ENCODE results near the gene RNF123.

The RNF123 gene

GRCh38 chr3:49652903-49653415 is 36.4 kb upstream of the RNF123 start:
- Histone ChIP-seq H3K27me3 (ENCODE audit: control insufficient read depth, insufficient read depth, low read length) (no peaks in the 10 kb centered on the region), H3K4me3 (ENCODE audit: low read length) (no peak overlapping the region), H3K4me1 (ENCODE audit: control insufficient read depth, insufficient read depth, low read length) (no peaks in the 10 kb centered on the region), H3K36me3 (ENCODE audit: control insufficient read depth, insufficient read depth, low read length) (no peaks in the 10 kb centered on the region), H3K9ac (ENCODE audit: low read length) (no peak overlapping the region), H3K27ac (ENCODE audit: low read depth, low read length) (no peak overlapping the region)

- H3K4me3 ChIP-seq (ENCODE audit: low read length), result no peak overlapping the region
- H3K4me1 ChIP-seq (ENCODE audit: control insufficient read depth, insufficient read depth, low read length), result no peaks in the 10 kb centered on the region
- no peak overlapping the region for H3K27ac ChIP-seq (ENCODE audit: low read depth, low read length)
- H3K27me3 ChIP-seq (ENCODE audit: control insufficient read depth, insufficient read depth, low read length), result no peaks in the 10 kb centered on the region
- no peak overlapping the region for H3K9ac ChIP-seq (ENCODE audit: low read length)
- H3K36me3 ChIP-seq (ENCODE audit: control insufficient read depth, insufficient read depth, low read length), result no peaks in the 10 kb centered on the region
Measured at GRCh38 chr3:49653621-49654020, 35.7 kb upstream of the RNF123 start.

GRCh38 chr3:49654176-49654825 is 35.1 kb upstream of the RNF123 start:
- no peak overlapping the region for H3K4me3 ChIP-seq (ENCODE audit: low read length)
- no peaks in the 10 kb centered on the region for H3K36me3 ChIP-seq (ENCODE audit: control insufficient read depth, insufficient read depth, low read length)
- H3K27ac ChIP-seq (ENCODE audit: low read depth, low read length), result no peak overlapping the region
- no peak overlapping the region for H3K9ac ChIP-seq (ENCODE audit: low read length)
- no peaks in the 10 kb centered on the region for H3K4me1 ChIP-seq (ENCODE audit: control insufficient read depth, insufficient read depth, low read length)
- H3K27me3 ChIP-seq (ENCODE audit: control insufficient read depth, insufficient read depth, low read length), result no peaks in the 10 kb centered on the region

GRCh38 chr3:49654955-49655556 is 34.3 kb upstream of the RNF123 start:
- no peak overlapping the region for H3K27ac ChIP-seq (ENCODE audit: low read depth, low read length)
- H3K27me3 ChIP-seq (ENCODE audit: control insufficient read depth, insufficient read depth, low read length), result no peaks in the 10 kb centered on the region
- H3K4me3 ChIP-seq (ENCODE audit: low read length), result no peak overlapping the region
- no peaks in the 10 kb centered on the region for H3K4me1 ChIP-seq (ENCODE audit: control insufficient read depth, insufficient read depth, low read length)
- H3K36me3 ChIP-seq (ENCODE audit: control insufficient read depth, insufficient read depth, low read length), result no peaks in the 10 kb centered on the region
- H3K9ac ChIP-seq (ENCODE audit: low read length), result no peak overlapping the region

- Histone ChIP-seq H3K27me3 (ENCODE audit: control insufficient read depth, insufficient read depth, low read length) (no peaks in the 10 kb centered on the region), H3K4me3 (ENCODE audit: low read length) (no peak overlapping the region), H3K36me3 (ENCODE audit: control insufficient read depth, insufficient read depth, low read length) (no peaks in the 10 kb centered on the region), H3K4me1 (ENCODE audit: control insufficient read depth, insufficient read depth, low read length) (no peaks in the 10 kb centered on the region), H3K9ac (ENCODE audit: low read length) (no peak overlapping the region), H3K27ac (ENCODE audit: low read depth, low read length) (no peak overlapping the region)
Measured at GRCh38 chr3:49655731-49656285, 33.5 kb upstream of the RNF123 start.

GRCh38 chr3:49656541-49657112 is 32.7 kb upstream of the RNF123 start:
- Histone ChIP-seq H3K27me3 (ENCODE audit: control insufficient read depth, insufficient read depth, low read length) (no peaks in the 10 kb centered on the region), H3K4me3 (ENCODE audit: low read length) (no peak overlapping the region), H3K9ac (ENCODE audit: low read length) (no peak overlapping the region), H3K27ac (ENCODE audit: low read depth, low read length) (no peak overlapping the region), H3K36me3 (ENCODE audit: control insufficient read depth, insufficient read depth, low read length) (no peaks in the 10 kb centered on the region), H3K4me1 (ENCODE audit: control insufficient read depth, insufficient read depth, low read length) (no peaks in the 10 kb centered on the region)

- Histone ChIP-seq H3K27me3 (ENCODE audit: control insufficient read depth, insufficient read depth, low read length) (no peaks in the 10 kb centered on the region), H3K27ac (ENCODE audit: low read depth, low read length) (no peak overlapping the region), H3K4me1 (ENCODE audit: control insufficient read depth, insufficient read depth, low read length) (no peaks in the 10 kb centered on the region), H3K9ac (ENCODE audit: low read length) (no peak overlapping the region), H3K4me3 (ENCODE audit: low read length) (no peak overlapping the region), H3K36me3 (ENCODE audit: control insufficient read depth, insufficient read depth, low read length) (no peaks in the 10 kb centered on the region)
Measured at GRCh38 chr3:49657208-49657915, 32.0 kb upstream of the RNF123 start.

- Histone ChIP-seq H3K9ac (ENCODE audit: low read length) (no peak overlapping the region), H3K4me1 (ENCODE audit: control insufficient read depth, insufficient read depth, low read length) (no peaks in the 10 kb centered on the region), H3K36me3 (ENCODE audit: control insufficient read depth, insufficient read depth, low read length) (no peaks in the 10 kb centered on the region), H3K27me3 (ENCODE audit: control insufficient read depth, insufficient read depth, low read length) (peaks cover 5% of the 10 kb centered on the region), H3K4me3 (ENCODE audit: low read length) (no peak overlapping the region), H3K27ac (ENCODE audit: low read depth, low read length) (no peak overlapping the region)
Measured at GRCh38 chr3:49658711-49659110, 30.6 kb upstream of the RNF123 start.

- Histone ChIP-seq H3K36me3 (ENCODE audit: control insufficient read depth, insufficient read depth, low read length) (no peaks in the 10 kb centered on the region), H3K4me1 (ENCODE audit: control insufficient read depth, insufficient read depth, low read length) (no peaks in the 10 kb centered on the region), H3K9ac (ENCODE audit: low read length) (no peak overlapping the region), H3K27ac (ENCODE audit: low read depth, low read length) (no peak overlapping the region), H3K27me3 (ENCODE audit: control insufficient read depth, insufficient read depth, low read length) (peaks cover 5% of the 10 kb centered on the region), H3K4me3 (ENCODE audit: low read length) (no peak overlapping the region)
Measured at GRCh38 chr3:49659756-49660155, 29.6 kb upstream of the RNF123 start.

- Histone ChIP-seq H3K9ac (ENCODE audit: low read length) (no peak overlapping the region), H3K36me3 (ENCODE audit: control insufficient read depth, insufficient read depth, low read length) (no peaks in the 10 kb centered on the region), H3K27me3 (ENCODE audit: control insufficient read depth, insufficient read depth, low read length) (peaks cover 8% of the 10 kb centered on the region), H3K4me1 (ENCODE audit: control insufficient read depth, insufficient read depth, low read length) (no peaks in the 10 kb centered on the region), H3K4me3 (ENCODE audit: low read length) (no peak overlapping the region), H3K27ac (ENCODE audit: low read depth, low read length) (no peak overlapping the region)
Measured at GRCh38 chr3:49661281-49661680, 28.1 kb upstream of the RNF123 start.

- Histone ChIP-seq H3K27me3 (ENCODE audit: control insufficient read depth, insufficient read depth, low read length) (peaks cover 8% of the 10 kb centered on the region), H3K27ac (ENCODE audit: low read depth, low read length) (no peak overlapping the region), H3K4me1 (ENCODE audit: control insufficient read depth, insufficient read depth, low read length) (no peaks in the 10 kb centered on the region), H3K4me3 (ENCODE audit: low read length) (no peak overlapping the region), H3K36me3 (ENCODE audit: control insufficient read depth, insufficient read depth, low read length) (no peaks in the 10 kb centered on the region), H3K9ac (ENCODE audit: low read length) (no peak overlapping the region)
Measured at GRCh38 chr3:49662021-49662420, 27.3 kb upstream of the RNF123 start.

GRCh38 chr3:49662720-49663413 is 26.5 kb upstream of the RNF123 start:
- Histone ChIP-seq H3K4me1 (ENCODE audit: control insufficient read depth, insufficient read depth, low read length) (no peaks in the 10 kb centered on the region), H3K27me3 (ENCODE audit: control insufficient read depth, insufficient read depth, low read length) (peaks cover 10% of the 10 kb centered on the region), H3K4me3 (ENCODE audit: low read length) (no peak overlapping the region), H3K27ac (ENCODE audit: low read depth, low read length) (no peak overlapping the region), H3K9ac (ENCODE audit: low read length) (no peak overlapping the region), H3K36me3 (ENCODE audit: control insufficient read depth, insufficient read depth, low read length) (no peaks in the 10 kb centered on the region)
